LNCaP clone FGC (cell line): ENCODE results near the gene PPIH.

Source experiments
- DNase-seq: peaks from one replicate; pipeline ENCODE4 v3.0.0-alpha.2; 2011; ENCODE audit warnings: low read depth
- H3K4me3 ChIP-seq: 2 replicates; pipeline ENCODE4 v1.5.1; 2011; ENCODE audit warnings: mild to moderate bottlenecking, low read depth, low read length, control low read depth
- TF ChIP-seq, protein P1 (sequence below): IDR thresholded peaks from 2 replicates; pipeline ENCODE4 v1.5.1; 2012; ENCODE audit warnings: mild to moderate bottlenecking; ENCODE audit not compliant: control insufficient read depth, insufficient read depth; ENCODE audit errors: extremely low read depth

Gene PPIH

DNA sequence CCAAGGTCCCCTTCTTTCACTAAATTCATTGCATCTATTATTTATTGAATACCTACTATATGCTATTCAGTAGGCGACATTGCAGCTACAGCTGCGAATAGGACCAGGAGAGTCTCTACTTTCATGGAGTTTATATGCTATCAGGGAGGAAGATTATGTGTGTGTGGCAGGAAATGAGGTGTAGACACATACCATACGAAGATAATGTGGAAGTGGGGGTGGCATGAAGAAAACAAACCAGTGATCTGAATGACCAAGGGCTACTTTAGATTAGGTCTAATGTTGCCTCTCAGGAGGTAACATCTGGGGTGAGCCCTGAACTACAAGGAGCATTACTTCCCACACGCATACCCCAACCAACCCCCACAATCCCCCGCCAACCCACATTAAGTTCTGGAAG is 1.0 kb upstream of the PPIH start:
- TF ChIP-seq, protein P1, sequence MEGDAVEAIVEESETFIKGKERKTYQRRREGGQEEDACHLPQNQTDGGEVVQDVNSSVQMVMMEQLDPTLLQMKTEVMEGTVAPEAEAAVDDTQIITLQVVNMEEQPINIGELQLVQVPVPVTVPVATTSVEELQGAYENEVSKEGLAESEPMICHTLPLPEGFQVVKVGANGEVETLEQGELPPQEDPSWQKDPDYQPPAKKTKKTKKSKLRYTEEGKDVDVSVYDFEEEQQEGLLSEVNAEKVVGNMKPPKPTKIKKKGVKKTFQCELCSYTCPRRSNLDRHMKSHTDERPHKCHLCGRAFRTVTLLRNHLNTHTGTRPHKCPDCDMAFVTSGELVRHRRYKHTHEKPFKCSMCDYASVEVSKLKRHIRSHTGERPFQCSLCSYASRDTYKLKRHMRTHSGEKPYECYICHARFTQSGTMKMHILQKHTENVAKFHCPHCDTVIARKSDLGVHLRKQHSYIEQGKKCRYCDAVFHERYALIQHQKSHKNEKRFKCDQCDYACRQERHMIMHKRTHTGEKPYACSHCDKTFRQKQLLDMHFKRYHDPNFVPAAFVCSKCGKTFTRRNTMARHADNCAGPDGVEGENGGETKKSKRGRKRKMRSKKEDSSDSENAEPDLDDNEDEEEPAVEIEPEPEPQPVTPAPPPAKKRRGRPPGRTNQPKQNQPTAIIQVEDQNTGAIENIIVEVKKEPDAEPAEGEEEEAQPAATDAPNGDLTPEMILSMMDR = no peak
- no peak for DNase-seq
- peak overlapping the region; percentile 98 for H3K4me3 ChIP-seq

- DNase-seq = no peak
- TF ChIP-seq, protein P1 = no peak
- peak overlapping the region; percentile 98 for H3K4me3 ChIP-seq
These were observed 684 bp downstream of the PPIH start for GRCh38 chr1:42658877-42659337.

DNA sequence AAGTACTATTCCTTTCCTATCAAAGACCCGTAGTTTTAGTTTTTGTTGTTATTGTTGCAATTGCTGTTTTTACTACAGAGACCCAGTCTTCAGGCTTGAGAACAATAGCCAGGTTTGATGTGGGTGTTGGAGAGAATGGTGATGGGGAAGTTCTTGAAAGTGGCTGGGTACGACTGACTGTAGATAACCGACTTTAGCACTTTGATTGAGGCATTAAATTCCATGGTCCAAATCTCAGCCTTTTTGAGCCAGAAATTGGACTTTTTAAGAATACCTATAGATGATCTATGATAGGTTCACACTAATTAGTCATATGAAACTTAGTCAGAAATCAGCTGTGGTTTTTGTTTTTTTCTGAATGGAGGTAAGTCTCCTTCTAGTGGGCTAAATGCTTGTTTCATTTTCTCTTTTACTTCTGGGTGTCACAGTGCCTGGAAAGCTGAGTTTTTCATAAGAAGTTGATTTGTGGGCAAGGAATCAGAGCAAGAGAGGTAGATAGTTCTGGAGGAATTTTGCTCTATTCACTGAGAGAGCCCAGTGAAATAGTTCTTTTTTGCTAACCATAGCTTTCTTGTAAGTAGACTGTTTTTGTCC is 2.8 kb downstream of the PPIH start:
- DNase-seq = no peak
- no peak overlapping the region for H3K4me3 ChIP-seq
- TF ChIP-seq, protein P1 = no peak

- TF ChIP-seq, protein P1 = no peak
- DNase-seq = no peak
- no peak overlapping the region for H3K4me3 ChIP-seq
These were observed 11.7 kb downstream of the PPIH start for GRCh38 chr1:42669936-42670335.

- DNase-seq = no peak
- H3K4me3 ChIP-seq = no peak overlapping the region
- TF ChIP-seq, protein P1 = no peak
These were observed 12.2 kb downstream of the PPIH start for GRCh38 chr1:42670425-42670824.

DNA sequence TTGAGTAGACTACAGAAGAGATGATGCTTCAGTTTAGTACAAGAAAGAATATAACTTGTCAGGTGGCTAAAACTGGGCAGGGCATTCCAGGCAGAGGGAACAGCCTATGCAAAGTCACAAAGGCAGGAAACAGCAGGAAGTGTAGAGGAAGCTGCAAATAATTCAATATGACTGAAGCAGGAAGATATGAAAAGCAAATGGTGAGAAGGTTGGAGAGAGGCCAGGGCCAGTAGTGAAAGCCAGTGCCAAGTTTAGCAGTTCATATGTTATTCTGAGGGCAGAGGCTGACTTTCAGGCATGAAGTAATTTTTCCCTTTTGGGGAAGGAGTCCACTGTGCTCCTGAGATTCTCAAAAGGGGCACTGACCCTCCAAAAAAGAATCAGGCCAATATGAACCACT is 16.0 kb downstream of the PPIH start:
- H3K4me3 ChIP-seq = no peak overlapping the region
- TF ChIP-seq, protein P1 = no peak
- DNase-seq = no peak

DNA sequence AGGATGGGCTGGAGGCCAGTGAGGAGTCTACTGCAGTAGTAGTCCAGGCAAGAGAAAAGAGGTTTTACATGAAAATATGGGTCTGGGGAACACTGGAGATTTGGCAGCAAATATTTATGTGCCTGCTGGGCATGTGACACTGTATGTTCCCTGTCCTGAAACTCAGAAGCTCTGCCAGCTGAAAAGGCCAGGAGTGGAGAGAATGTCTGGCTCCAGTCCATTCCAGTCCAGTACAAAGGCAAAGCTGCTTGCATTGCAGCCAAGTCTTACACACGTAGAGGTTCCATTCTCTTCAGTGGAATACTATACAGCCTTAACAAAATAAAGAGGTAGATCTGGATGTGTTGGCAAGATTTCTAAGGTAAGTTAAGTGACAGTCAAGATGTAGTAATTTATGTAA is 16.5 kb downstream of the PPIH start:
- H3K4me3 ChIP-seq = no peak overlapping the region
- TF ChIP-seq, protein P1 = no peak
- peak; percentile 74 for DNase-seq
